ENCODE measurements around the gene CTDSPL.
A peak's percentile ranks its signal among the peaks of the same experiment; 100 is the strongest.

CTDSPL gene

DNA sequence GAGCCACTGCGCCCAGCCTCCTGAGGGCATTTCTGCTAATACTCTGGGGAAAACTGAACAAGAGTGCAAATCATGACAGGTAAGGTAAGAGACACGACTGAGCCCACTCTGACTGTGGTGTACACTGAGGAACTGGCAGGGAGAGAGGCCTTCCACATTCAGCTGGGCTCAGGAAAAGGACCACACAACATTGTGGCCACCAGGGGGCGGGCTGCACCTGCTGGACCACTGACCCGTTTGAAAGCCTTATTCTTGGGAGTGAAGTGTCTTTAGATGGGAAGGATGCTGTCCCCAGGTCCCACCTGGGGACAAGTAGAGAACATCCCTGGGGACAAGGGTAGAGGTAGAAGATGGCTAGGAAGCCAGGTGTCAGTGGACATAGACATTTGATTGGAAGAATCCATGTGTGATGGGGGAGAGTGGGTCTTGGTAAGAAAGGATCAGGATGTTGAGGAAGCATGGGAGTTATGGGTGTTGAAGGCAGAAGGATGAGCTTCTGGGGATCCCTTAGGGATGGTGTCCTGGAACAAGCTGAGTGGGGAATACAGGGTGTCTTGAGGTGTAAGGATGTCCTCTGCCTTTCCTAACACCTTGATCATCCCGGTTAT, 6.2 kb upstream of the CTDSPL start:
- peak; percentile 86 for DNase-seq

DNA sequence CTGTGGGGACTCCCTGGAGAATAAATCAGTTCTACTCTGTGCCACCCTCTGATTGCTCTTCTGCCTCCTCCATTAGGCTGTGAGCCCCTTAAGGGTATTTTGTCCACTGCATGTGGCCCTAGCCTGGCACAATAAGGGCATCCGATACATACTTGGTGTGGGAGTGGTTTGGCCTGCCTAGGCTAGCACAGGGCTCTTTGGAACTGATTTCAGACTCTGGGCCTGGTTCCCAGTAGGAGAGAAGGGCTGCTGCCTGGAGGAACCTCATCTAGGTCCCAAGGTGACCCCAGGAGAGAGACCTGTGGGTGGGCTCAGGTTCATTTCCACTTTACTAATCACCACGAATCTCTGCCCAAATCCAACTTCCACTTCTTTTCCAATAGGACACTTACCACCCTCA, 5.3 kb upstream of the CTDSPL start:
- DNase-seq: no peak

DNA sequence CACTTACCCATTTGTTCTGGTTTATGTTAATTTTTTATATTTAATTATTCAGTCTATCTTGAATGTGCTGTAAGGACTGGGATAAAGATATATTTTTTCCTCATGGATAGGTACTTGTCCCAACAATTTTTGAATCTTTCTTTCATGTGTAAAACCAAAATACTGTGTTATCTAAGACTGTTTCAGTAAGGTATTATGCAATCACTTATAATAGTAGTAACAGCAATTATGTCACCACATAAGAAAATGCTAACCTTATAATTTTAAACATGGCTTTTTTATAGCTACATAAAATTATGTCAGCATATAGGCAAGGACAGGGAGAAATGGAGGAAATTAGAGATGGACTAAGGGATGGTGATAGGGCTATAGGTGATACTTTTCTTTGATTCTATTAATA, 2.9 kb upstream of the CTDSPL start:
- peak; percentile 11 for DNase-seq

DNA sequence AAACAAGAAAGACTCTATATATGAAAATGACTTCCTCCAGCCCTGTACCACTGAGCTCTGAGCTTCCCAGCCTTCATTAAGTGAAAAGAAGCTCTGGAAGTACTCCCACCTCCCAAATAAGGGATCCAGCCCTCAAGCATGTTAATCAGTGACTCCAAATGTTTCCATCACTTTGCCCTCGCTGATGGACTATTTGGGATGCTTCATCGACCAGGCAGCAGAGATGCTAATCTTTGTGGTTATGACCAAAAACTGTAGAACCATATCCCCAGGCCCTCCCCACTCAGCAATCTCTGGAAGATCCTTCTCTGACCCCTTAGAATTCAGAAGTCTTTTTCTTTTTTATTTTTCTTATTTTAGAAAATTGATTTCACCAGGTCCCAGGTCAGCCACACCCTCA, 2.3 kb upstream of the CTDSPL start:
- no peak for DNase-seq

DNA sequence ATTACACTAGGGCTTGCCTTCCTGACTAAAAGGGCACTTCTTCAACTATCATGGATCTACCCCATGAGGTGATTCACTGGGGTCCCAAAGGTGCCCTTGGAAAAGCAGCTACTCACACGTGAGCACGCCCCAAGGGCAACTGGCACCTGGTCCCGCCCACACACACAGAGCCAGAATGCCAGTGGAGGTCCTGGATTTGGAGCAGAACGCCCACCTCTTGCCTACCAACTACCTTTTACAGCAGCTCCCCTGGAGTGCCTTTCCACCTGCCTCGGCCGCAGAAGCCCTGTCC, 1.8 kb upstream of the CTDSPL start:
- DNase-seq: no peak

DNA sequence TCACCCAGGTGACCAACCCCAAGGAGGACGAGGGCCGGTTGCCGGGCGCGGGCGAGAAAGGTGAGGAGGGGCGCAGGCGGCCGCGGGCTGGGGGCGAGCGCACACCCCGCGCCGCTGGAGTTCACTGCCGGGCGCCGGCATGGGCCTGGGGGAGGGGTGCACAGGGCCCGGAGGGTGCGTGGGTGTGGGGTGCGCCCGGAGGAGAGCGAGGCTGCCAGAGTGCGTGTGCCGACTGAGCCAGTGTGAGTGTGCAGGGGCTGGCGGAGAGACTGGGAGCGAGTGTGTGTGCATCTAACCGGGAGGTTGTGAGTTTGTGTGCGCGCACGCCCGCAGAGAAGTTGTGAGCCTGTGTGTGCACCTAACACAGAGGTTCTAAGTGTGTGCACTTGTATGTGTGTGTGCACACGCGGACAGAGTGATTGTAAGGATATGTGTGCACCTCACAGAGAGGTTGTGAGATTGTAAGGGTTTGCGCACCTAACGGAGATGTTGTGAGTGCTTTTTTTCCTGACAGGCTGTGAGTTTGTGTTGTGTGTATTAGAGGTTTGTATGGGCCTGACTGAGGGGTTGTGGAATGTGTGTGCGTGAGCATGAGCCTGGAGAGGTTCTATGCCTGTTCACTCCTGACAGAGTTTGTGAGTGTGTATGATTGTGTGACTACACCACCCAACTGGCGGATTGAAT, 681 bp downstream of the CTDSPL start:
- peak; percentile 38 for DNase-seq

DNA sequence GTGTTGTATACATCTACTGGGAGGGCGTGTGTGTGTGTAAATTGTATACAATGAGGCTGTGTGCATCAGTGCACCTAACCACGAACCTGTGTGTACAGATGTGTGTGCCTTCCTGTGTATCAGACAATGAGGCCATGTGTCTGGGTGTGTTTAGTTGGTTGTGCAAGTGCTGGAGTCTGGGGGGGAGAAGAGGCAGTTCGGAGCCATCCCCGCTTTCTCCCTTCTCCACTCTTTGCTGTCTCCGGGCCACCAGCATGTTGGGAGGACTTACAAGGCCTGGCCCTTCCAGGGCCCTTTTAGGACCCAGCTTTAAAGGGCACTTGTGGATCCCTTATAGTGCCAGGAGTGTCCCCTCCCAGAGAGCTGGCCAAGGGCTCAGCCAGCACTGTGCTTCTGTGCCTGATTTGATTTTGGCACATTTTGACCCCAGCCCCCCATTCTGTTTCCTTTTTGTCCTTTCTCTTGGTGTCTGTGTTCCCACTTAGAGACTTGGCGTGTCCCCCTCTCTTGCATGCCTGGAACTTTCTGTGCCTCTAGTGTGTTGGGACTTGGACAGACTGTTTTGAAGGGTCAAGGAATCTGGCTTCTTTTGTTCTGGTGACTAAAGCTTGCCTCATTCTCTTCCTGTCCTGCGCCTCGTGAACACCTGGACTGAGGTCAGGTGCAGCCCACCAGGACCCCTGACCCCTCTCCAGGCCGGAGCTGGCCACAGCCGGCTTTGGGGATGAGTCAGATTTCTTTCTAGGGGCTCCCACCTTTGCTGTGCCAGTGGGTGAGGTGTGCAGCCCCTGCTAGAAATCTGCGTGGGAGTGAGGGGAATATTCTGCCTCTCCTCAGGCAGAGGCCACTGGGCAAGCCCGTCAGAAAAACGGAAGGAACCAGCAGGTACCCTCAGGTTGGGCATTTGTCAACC, 1.5 kb downstream of the CTDSPL start:
- no peak for DNase-seq

DNA sequence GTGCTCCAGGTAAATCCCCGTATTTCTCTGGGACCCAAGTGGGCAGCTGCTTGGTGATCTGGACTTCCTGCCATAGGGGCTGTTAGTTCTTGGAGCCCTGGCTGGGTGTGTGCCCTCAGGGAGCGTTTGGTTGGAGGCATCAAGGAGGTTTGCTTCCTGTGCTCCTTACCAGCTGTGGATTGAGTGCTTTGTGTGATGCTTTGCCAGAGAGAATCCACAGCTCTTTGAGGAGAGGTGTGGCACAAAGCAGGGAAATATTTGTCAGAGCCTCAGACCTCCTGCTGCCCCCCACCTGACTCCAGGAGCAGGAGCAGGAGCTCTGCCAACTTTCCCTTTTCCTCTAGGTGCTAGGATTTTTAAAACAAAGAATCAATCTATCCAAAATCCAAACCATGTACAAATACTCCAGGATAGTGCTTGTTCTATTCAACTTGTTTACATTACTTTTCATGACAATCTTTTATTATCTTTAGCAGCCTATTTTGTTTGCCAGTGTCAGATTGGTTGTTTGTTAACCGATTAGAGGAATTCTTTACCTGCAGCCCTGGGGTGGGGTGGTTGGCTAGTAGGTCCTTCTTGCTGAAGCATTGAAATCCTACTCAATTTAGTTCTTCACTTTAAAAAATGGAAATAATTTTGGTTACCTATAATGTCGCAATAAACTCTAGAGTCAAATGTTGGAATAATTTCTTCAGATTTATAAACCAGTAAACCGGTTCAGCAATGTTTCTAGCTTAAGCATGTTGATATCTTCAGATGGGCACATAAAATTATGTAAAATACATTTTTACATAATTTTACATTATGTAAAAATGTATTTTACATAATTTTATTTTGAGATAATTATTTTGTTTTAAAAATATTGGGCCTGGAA, 2.5 kb downstream of the CTDSPL start:
- DNase-seq: no peak

DNA sequence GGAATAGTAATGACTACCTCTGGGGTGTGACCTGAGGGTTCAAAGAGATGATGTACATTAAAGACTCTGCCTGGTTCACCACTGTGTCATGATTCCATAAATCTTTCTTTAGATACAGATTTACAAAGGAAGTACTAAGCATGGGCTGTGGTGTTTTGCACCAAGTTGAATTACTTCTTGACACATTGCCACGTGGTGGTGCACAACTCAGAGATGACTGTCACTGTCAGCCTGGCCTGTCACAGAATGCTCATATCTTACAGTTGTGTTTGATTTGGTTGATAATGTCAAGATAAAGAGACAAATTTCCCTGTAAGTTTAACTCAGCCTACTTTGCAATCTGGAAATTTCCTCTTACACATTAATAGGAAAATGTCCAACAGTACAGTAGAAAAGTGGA, 3.2 kb downstream of the CTDSPL start:
- DNase-seq: peak; percentile 42

DNA sequence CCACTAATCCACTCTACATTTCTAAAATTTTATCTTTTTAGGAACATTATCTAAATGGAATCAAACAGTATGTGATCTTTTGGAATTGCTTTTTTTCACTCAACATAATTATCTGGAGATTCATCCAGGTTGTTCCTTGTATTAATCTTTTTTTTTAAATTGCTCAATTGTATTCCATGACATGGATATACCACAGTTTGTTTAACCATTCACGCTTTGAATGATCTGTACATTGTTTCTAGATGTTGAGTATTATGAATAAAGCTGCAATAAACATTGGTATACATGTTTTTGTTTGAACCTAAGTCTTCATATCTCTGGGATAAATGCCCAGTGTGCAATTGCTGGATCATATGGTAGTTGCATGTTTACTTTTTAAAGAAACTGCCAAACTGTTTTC, 5.5 kb downstream of the CTDSPL start:
- no peak for DNase-seq

DNA sequence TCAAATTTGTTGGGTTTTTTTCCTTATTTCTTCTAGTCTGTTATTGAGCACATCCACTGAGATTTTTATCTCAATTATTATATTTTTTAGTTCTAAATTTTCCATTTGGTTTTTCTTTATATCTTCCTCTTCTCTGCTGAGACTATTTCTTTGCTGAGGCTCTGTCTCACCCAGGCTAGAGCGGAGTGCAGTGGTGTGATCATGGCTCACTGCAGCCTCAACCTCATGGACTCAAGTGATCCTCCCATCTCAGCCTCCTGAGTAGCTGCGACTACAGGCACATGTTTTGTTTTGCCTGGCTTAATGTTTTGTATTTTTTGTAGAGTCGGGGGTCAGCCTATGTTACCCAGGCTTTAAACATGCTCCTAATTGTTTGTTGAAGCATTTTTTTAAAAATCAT, 10.2 kb downstream of the CTDSPL start:
- DNase-seq: no peak

DNA sequence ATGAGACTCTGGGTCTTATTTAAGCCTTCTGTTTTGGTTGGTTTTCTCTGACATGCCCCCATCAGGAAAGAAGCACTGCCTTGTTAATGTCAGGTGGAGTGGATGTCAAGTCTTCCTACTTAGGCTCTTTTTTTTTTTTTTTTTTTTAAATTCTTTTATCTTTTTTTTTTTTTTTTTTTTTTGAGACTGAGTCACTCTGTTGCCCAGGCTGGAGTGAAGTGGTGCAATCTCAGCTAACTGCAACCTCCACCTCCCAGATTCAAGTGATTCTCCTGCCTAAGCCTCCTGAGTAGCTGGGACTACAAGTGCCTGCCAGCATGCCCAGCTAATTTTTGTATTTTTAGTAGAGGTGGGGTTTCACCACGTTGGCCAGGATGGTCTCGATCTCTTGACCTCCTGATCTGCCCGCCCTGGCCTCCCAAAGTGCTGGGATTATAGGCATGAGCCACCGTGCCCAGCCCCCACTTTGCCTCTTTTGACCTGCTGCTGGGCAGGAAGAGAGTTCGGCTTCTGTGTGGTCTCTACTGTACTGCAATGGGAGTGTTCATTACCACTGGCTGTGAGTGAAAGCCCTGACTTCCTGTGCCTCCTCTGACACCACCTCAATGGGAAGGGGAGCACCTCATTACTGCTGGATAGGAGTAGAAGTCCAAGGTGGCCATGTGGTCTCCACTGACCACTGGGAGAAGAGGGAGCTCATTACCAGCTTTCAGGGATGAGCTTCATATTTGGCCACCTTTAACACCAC, 10.9 kb downstream of the CTDSPL start:
- DNase-seq: no peak

DNA sequence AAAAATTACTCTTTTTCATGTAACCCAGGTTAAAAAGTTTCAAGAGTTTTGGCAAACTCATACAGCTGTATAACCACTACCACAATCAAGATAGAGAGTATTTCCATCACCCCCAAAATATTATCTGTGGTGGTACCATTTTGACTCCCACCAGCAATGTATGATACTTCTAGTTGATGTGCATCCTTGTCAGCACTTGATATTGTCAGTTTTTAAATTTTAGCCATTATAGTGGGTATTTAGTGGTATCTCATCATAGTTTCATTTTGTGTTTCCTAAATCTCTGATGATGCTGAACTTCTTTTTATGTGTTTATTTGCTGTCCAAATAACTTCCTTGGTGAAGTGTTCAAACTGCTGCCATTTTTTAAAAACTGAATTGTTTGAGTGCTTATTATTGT, 14.6 kb downstream of the CTDSPL start:
- DNase-seq: no peak

DNA sequence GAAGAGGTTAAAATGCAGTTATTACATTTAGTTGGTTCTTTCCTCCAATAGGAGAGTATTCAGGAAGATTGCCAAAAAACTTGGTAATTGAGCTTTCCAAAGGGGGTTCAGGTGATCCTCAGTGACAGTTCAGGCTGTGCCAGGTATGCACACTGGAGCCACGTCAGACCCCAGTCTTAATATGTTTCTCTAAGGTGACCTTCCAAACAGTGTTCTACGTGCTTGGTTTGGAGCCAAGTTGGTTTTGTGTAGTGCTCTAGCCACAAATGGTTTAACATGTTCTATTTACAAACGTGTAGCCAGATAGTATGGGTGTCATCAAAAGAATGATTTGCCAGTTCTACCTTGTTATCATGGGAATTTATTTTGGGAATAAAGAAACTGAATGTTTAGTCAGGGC, 21.0 kb downstream of the CTDSPL start:
- DNase-seq: no peak

DNA sequence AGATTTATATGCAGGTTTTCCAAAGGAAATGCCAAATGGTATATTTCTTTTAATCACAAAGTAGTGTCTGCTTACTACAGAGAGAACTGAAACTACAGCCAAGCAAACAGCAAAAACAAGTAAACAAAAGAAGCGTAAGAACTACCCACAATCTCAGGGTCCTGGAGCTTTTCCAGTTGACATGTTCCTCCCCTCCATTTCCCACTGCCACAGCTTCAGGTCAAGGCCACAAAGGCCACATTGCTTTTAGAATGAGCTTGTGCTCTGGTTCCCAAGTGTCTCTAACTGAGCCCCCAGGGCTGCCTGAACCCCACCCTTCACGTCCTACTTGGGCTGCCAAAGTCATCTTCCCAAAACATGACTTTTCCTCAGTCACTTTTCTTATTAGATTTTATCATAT, 24.1 kb downstream of the CTDSPL start:
- DNase-seq: no peak

DNA sequence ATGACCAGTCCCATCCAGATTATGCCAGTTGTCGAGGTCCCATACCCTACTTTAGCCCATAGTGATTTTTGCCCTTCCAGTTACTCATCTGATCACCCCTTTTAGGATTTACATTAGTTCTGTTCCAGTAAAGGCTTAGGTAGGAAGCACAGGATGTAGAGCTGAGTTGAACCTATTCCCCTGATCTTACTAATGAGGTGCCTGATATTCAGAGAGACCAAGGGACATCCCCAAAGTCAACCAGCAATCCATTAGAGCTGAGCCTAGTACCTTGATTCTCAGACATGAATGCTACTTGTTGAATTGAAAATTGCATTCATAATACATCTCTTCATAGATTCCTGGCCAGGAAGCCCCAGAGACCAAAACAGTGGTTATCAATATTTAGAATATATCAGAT, 24.7 kb downstream of the CTDSPL start:
- DNase-seq: no peak

DNA sequence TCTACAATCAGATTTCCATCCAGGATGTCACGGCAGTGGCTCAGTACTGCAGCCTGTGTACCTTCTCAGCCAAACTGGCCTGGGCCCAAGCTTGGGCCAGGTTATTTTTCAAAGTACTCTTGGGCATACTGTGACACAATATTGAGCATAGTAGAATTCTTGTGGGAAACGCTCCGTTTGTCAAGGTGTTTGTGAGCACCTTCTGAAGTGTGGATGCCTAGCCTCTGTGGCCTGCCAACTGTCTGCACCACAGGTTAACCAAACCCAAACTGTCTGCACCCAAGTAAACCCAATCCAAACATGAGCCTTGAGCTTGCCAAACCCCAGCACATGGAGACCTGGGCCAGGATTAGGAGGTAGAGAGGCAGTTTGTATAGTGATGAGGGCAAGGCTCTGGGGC, 25.4 kb downstream of the CTDSPL start:
- no peak for DNase-seq

DNA sequence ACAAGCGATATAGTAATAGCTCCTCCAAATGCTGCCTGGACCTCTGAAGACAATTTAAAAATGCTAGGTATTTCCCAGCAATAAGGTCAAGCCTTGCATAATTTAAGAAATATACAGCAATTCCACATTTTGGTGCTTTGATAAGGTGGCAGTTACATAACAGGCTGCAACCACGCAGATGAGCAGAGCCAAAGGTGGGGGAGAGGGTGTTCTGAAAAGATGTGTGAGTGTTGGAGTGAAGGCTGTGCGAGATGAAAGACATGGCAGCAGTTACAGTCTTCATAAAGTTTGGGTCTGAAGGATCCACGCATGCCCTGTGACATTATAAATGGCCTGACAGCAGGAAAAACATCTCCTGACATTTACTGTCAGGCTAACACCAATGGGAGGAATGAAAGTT, 26.1 kb downstream of the CTDSPL start:
- no peak for DNase-seq

DNA sequence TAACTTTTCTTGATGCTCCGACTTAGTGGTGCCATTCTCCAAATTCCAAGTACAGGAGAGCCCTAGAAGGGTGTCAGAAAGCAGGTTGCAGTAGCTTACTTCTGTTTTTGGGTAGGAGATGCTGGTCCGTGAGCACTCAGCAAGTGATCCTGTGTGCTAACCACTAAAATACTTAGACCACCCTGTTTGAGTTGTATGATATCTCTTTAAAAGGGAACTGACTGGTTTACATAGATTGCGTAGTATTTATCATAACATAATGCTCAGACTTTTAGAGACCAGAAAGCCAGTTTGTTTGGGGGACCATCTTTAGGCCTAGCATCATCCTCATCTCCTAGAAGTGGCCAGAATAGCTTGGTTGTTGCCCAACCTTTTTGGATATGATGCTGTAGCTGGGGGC, 26.7 kb downstream of the CTDSPL start:
- no peak for DNase-seq

DNA sequence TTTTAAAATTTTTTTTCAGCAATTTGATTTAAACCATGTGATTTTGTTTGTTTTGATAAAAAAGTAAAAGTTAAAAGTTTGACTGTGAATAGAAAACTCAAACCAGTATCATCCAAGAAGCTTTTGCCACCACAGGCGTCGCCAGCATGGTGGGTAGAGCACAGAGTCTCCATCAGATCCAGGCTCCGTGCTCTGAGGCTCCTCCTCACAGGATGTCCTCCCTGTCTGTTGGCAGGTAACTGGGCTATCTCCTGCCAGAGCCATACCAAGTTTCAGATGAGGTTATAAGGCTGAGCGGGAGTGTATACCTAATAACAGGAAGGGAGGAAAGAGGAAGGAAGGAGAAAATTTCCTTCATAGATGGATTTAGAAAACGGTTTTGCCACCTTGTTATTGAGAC, 28.8 kb downstream of the CTDSPL start:
- no peak for DNase-seq

DNA sequence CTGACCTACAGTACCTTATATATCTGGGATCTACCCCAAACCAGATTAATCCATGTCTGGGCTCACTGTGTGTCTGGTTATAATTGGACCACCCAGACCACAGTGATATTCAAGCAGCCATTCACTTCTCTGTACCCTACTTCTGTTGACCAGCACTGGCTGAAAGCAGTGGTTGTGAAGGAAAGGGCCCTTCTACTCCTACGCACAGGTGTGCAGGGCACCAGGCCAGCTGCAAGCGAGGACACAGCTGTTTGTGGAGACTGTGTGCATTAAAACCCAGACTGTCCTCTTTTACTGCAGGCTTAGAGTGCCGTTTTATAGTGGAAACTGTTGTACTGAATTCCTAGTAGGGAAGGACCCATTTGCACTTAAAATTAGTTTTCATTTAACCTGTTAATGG, 29.5 kb downstream of the CTDSPL start:
- no peak for DNase-seq

DNA sequence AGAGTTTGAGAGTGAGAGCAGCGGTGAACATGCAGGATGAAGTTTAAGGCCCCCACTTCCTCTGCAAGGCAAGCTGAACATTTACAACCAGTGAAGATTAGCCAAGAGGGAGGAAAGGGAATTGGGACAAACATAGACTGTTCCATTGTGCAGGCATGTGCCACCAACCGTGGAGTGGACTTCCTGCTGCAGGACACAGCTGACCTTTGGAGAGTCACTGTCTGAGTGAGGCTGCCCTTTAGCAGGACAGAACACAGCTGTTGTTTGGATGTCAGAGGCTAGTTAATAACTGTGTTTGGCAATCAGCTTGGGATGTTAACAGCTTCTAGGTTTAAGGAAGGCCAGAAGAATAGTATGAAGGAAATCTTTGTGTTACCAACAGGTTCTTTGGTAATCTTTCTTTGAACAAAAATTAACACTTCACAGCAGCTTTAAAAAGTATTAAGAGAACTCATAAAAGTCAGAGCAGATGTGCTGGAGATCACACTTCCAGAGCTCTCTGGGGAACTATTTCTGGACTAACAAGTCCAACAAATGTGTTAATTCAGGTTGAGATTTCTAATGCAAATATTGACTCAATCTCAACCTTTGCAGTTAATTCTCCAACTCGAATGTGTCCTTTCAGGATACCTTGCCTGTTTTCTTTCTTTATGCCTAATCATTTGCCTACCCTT, 31.4 kb downstream of the CTDSPL start:
- peak; percentile 58 for DNase-seq

All from suppressor macrophage treated with lipopolysaccharide for 4 hours (primary cell).